HEK293 (cell line): ENCODE measurements around the gene TMCC1.

Experiments used
- GLIS2 ChIP-seq: fragments of 450-650 bp; formaldehyde crosslinking; IDR thresholded peaks from 2 replicates; pipeline ENCODE4 v1.5.1; 2016; ENCODE audit warnings: missing biosample characterization, missing genetic modification characterization
- PBX3 ChIP-seq: sonication (generic); formaldehyde crosslinking; IDR thresholded peaks from 2 replicates; pipeline ENCODE4 v1.8.1; 2022; ENCODE audit warnings: mild to moderate bottlenecking, moderate library complexity, missing genetic modification reagents
- SP3 ChIP-seq: fragments of 450-650 bp; formaldehyde crosslinking; IDR thresholded peaks from 2 replicates; pipeline ENCODE4 v1.5.1; 2016; ENCODE audit warnings: missing biosample characterization, missing genetic modification characterization
- YY1 ChIP-seq: fragments of 450-650 bp; formaldehyde crosslinking; IDR thresholded peaks from 2 replicates; pipeline ENCODE4 v1.5.1; 2018; ENCODE audit warnings: missing biosample characterization, missing genetic modification characterization
- ZFP41 ChIP-seq: fragments of 450-650 bp; formaldehyde crosslinking; IDR thresholded peaks from 2 replicates; pipeline ENCODE4 v1.5.1; 2016; ENCODE audit warnings: missing biosample characterization, missing genetic modification characterization, borderline replicate concordance
- ZNF10 ChIP-seq: fragments of 450-650 bp; formaldehyde crosslinking; IDR thresholded peaks from 2 replicates; pipeline ENCODE4 v1.5.1; 2017; ENCODE audit warnings: missing biosample characterization, missing genetic modification characterization
- ZNF114 ChIP-seq: fragments of 450-650 bp; formaldehyde crosslinking; IDR thresholded peaks from 2 replicates; pipeline ENCODE4 v1.5.0; 2017; ENCODE audit warnings: missing biosample characterization, missing genetic modification characterization
- ZNF23 ChIP-seq: fragments of 450-650 bp; formaldehyde crosslinking; IDR thresholded peaks from 2 replicates; pipeline ENCODE4 v1.5.1; 2016; ENCODE audit warnings: missing biosample characterization, missing genetic modification characterization, borderline replicate concordance
- ZNF324 ChIP-seq: fragments of 450-650 bp; formaldehyde crosslinking; IDR thresholded peaks from 2 replicates; pipeline ENCODE4 v1.5.1; 2016; ENCODE audit warnings: missing biosample characterization, missing genetic modification characterization
- ZNF76 ChIP-seq: fragments of 450-650 bp; formaldehyde crosslinking; IDR thresholded peaks from 2 replicates; pipeline ENCODE4; 2016; ENCODE audit warnings: low read depth, missing biosample characterization, missing genetic modification characterization, borderline replicate concordance
- TF ChIP-seq, protein P1 (sequence below): fragments of 450-650 bp; formaldehyde crosslinking; IDR thresholded peaks from 2 replicates; pipeline ENCODE4 v1.5.1; 2016; ENCODE audit warnings: missing biosample characterization, missing genetic modification characterization
- TF ChIP-seq, protein P2 (sequence below): fragments of 450-650 bp; formaldehyde crosslinking; IDR thresholded peaks from 2 replicates; pipeline ENCODE4 v1.5.1; 2016; ENCODE audit warnings: missing biosample characterization, missing genetic modification characterization

DNA sequence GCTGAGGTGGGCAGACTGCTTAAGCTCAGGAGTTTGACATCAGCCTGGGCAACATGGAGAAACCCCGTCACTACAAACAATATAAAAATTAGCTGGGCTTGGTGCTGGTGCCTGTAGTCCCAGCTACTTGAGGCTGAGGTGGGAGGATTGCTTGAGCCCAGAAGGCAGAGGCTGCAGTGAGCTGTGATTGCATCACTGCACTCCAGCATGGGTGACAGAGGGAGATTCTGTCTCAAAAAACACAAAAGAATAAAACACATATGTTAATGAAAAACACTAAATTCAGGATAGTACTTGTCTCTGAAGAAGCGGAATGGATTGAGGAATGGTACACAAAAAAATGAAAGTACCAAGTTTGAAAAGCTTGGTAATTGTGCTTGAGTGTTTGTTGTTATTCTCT lies 159.1 kb downstream of the TMCC1 start:
- TF ChIP-seq PBX3 (CRISPR knock-in tag) (no peak), GLIS2 (tag by site-specific recombination) (no peak), ZNF23 (no peak), YY1 (tag by site-specific recombination) (no peak), ZNF10 (tag by site-specific recombination) (no peak), SP3 (no peak), ZFP41 (no peak), ZNF114 (tag by site-specific recombination) (no peak), ZNF76 (tag by site-specific recombination) (no peak), ZNF324 (tag by site-specific recombination) (no peak)
- TF ChIP-seq, protein P1, sequence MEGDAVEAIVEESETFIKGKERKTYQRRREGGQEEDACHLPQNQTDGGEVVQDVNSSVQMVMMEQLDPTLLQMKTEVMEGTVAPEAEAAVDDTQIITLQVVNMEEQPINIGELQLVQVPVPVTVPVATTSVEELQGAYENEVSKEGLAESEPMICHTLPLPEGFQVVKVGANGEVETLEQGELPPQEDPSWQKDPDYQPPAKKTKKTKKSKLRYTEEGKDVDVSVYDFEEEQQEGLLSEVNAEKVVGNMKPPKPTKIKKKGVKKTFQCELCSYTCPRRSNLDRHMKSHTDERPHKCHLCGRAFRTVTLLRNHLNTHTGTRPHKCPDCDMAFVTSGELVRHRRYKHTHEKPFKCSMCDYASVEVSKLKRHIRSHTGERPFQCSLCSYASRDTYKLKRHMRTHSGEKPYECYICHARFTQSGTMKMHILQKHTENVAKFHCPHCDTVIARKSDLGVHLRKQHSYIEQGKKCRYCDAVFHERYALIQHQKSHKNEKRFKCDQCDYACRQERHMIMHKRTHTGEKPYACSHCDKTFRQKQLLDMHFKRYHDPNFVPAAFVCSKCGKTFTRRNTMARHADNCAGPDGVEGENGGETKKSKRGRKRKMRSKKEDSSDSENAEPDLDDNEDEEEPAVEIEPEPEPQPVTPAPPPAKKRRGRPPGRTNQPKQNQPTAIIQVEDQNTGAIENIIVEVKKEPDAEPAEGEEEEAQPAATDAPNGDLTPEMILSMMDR = no peak
- TF ChIP-seq, protein P2, sequence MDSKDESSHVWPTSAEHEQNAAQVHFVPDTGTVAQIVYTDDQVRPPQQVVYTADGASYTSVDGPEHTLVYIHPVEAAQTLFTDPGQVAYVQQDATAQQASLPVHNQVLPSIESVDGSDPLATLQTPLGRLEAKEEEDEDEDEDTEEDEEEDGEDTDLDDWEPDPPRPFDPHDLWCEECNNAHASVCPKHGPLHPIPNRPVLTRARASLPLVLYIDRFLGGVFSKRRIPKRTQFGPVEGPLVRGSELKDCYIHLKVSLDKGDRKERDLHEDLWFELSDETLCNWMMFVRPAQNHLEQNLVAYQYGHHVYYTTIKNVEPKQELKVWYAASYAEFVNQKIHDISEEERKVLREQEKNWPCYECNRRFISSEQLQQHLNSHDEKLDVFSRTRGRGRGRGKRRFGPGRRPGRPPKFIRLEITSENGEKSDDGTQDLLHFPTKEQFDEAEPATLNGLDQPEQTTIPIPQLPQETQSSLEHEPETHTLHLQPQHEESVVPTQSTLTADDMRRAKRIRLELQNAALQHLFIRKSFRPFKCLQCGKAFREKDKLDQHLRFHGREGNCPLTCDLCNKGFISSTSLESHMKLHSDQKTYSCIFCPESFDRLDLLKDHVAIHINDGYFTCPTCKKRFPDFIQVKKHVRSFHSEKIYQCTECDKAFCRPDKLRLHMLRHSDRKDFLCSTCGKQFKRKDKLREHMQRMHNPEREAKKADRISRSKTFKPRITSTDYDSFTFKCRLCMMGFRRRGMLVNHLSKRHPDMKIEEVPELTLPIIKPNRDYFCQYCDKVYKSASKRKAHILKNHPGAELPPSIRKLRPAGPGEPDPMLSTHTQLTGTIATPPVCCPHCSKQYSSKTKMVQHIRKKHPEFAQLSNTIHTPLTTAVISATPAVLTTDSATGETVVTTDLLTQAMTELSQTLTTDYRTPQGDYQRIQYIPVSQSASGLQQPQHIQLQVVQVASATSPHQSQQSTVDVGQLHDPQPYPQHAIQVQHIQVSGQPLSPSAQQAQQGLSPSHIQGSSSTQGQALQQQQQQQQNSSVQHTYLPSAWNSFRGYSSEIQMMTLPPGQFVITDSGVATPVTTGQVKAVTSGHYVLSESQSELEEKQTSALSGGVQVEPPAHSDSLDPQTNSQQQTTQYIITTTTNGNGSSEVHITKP (tag by site-specific recombination) = no peak
